AG04449 (cell line): ENCODE results near the gene FPR3.

ENCODE experiments used
- CTCF ChIA-PET: fragments of 350-600 bp; formaldehyde crosslinking; extraction: SDS; loops from one replicate; lab custom pipeline; 2021; ENCODE audit warnings: antibody characterized with exemption; lab: Yijun Ruan, JAX
- POLR2A ChIA-PET: fragments of 400-600, 350-600 bp; formaldehyde crosslinking; extraction: SDS; loops from one replicate; lab custom pipeline; 2020; ENCODE audit warnings: antibody characterized with exemption, inconsistent platforms; lab: Yijun Ruan, JAX
- DNase-seq: peaks from one replicate; pipeline ENCODE4 v3.0.0-alpha.2; 2010; ENCODE audit warnings: low read depth, low spot score
- H3K4me3 ChIP-seq: 2 replicates; pipeline ENCODE4 v1.5.1; 2011; ENCODE audit warnings: low read depth, mild to moderate bottlenecking, control low read depth, low read length
- TF ChIP-seq, protein P1 (sequence below): IDR thresholded peaks from one replicate; pipeline ENCODE4 v1.5.1; 2011; ENCODE audit warnings: mild to moderate bottlenecking, moderate library complexity, low read length, control low read depth, inconsistent platforms; ENCODE audit not compliant: insufficient read depth; ENCODE audit errors: missing control alignments

Gene FPR3

DNA sequence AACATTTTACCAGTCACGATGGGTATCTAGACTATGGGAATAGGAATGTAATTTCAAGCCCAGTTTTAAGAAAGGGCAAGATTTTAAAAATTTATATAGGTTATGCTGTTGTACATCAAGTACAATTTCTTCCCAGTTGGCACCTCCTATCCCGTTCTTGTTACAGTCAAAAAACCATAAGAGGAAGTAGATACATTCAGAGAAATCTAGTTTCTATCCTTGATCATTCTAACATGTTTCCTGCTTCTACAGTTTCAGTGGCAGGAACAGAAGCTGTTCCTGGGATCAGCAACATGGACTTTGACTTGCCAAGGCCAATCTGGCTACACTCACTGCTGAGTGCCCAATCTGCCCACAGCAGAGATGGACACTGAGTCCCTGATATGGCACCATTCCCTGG, 14.7 kb upstream of the FPR3 start:
- TF ChIP-seq, protein P1, sequence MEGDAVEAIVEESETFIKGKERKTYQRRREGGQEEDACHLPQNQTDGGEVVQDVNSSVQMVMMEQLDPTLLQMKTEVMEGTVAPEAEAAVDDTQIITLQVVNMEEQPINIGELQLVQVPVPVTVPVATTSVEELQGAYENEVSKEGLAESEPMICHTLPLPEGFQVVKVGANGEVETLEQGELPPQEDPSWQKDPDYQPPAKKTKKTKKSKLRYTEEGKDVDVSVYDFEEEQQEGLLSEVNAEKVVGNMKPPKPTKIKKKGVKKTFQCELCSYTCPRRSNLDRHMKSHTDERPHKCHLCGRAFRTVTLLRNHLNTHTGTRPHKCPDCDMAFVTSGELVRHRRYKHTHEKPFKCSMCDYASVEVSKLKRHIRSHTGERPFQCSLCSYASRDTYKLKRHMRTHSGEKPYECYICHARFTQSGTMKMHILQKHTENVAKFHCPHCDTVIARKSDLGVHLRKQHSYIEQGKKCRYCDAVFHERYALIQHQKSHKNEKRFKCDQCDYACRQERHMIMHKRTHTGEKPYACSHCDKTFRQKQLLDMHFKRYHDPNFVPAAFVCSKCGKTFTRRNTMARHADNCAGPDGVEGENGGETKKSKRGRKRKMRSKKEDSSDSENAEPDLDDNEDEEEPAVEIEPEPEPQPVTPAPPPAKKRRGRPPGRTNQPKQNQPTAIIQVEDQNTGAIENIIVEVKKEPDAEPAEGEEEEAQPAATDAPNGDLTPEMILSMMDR: no peak
- H3K4me3 ChIP-seq: no peak overlapping the region
- CTCF ChIA-PET: interaction anchor here (1.1 kb wide), 1 partner anchor 307 kb away, joined by 4 read pairs; no protein-coding TSS in a partner anchor
- POLR2A ChIA-PET: no interaction called here
- no peak for DNase-seq

GRCh38 chr19:51781999-51782398, 13.0 kb upstream of the FPR3 start:
- TF ChIP-seq, protein P1: no peak
- CTCF ChIA-PET: no interaction called here
- POLR2A ChIA-PET: no interaction called here
- no peak overlapping the region for H3K4me3 ChIP-seq
- DNase-seq: no peak

- TF ChIP-seq, protein P1: no peak
- no peak overlapping the region for H3K4me3 ChIP-seq
- POLR2A ChIA-PET: no interaction called here
- no peak for DNase-seq
- CTCF ChIA-PET: no interaction called here
Observed at GRCh38 chr19:51783372-51783771, 11.6 kb upstream of the FPR3 start.

DNA sequence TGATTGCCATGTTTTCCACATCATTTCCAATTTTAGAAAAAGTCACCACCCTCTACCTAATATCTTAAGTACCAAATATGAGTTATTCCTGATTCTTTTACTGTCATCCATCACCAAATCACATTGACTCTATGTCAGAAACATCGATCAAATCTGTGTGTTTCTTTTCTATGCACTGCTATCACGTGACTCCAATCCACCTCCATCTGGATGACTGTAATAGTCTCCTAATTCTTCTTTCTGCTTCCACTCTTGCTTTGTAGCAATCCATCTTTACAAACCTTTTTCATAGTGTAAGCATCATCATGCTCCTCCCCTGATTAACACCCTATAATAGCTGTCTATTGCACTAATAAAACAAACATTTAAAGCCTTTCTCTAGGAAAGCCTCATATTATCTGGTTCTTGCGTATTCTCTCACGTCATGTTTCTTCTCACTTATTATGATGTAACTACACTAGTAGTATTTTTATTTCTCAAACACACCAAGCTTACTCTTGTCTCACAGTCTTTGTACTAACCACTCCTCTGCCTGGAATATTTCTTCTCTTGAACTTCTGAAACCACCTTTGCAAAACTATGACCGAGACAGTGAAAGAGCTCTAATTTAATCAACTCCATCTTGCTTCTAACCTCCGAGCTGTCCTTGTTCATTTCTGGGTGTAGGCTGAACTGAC, 10.7 kb upstream of the FPR3 start:
- no peak overlapping the region for H3K4me3 ChIP-seq
- ChIA-PET CTCF (interaction anchor here (0.7 to 0.8 kb wide), 2 partner anchors 124 to 312 kb away, joined by 3 read pairs; no protein-coding TSS in a partner anchor), POLR2A (no interaction called here)
- TF ChIP-seq, protein P1: no peak
- DNase-seq: no peak

DNA sequence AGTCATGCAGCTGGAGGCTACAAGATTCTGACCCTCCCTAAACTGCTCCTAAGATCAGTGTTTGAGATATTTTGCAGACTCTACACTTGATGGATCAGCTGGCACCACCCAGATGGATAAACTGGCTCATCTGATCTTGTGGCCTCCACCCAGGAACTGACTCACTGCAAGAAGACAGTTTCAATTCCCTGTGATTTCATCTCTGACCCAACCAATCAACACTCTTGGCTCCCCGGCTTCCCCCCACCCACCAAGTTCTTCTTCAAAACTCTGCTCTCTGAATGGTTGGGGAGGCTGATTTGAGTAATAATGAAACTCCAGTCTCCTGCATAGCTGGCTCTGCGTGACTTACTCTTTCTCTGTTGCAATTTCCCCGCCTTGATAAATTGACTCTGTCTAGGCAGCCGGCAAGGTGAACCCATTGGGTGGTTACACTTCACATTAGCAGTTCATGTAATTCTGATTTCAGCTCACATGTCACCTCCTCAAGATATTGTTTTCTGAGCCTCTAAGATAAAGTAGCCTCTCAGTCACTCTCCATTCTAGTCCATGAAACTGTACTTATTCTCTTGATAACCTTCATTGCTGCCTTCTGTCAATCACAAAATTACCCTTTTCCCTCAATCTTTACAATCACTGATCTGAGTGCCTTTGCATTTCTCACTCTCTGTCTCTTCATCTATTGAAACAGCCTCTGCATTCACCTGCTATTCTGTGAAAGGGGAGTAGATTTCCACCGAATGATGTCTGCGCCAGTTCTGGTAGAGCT, 9.9 kb upstream of the FPR3 start:
- CTCF ChIA-PET: interaction anchor here (0.7 to 0.8 kb wide), 2 partner anchors 125 to 313 kb away, joined by 3 read pairs; no protein-coding TSS in a partner anchor
- no peak overlapping the region for H3K4me3 ChIP-seq
- DNase-seq: no peak
- POLR2A ChIA-PET: no interaction called here
- TF ChIP-seq, protein P1: no peak
